Stomach (tissue), 9 donors: ENCODE data around the gene KIF21B. TPM values are rescaled to one million over a fixed set of nuclear protein-coding genes. Genes with fewer than 3 reads are reported as not detected.

Experiments used
- DNase-seq, 2 donors: peaks; one replicate each; pipeline versions ENCODE4 v3.0.0 to v3.0.0-alpha.2; 2013 to 2019
- H3K27ac ChIP-seq, 5 donors: fragments of 200-600 bp in 4 of 5; sonication (generic) in 4 of 5; one replicate each; pipeline ENCODE4 v1.5.1; 2013 to 2019; ENCODE audit warnings: mild to moderate bottlenecking in 1 of 5, moderate library complexity in 1 of 5
- H3K27me3 ChIP-seq, 3 donors: fragments of 200-600 bp; sonication (generic); one replicate each; pipeline ENCODE4 v1.5.1; 2017 to 2019; ENCODE audit warnings: mixed run types in 1 of 3
- H3K36me3 ChIP-seq, 4 donors: fragments of 200-600 bp; sonication (generic); 1 replicate in 3 of 4; 2 replicates in 1 of 4; pipeline ENCODE4 v1.5.1; 2016 to 2019
- H3K4me1 ChIP-seq, 4 donors: fragments of 200-600 bp; sonication (generic); one replicate each; pipeline ENCODE4 v1.5.1; 2016 to 2019
- H3K4me3 ChIP-seq, 4 donors: fragments of 200-600 bp; sonication (generic) in 3 of 4; one replicate each; pipeline ENCODE4 v1.5.1; 2016 to 2019; ENCODE audit warnings: mild to moderate bottlenecking in 1 of 4
- H3K9me3 ChIP-seq, 4 donors: fragments of 200-600 bp; sonication (generic); one replicate each; pipeline ENCODE4 v1.5.1; 2016 to 2019
- CTCF ChIP-seq, 7 experiments: fragments of 450-650 bp in 4 of 7; fragments of 200-600 bp in 3 of 7; sonication (generic) in 3 of 7; IDR thresholded peaks; one replicate each; pipeline ENCODE4 v1.5.1; 2016 to 2019; ENCODE audit warnings: antibody characterized with exemption in 7 of 7, control low read depth in 2 of 7, mild to moderate bottlenecking in 1 of 7
- EP300 ChIP-seq: sonication (generic); formaldehyde crosslinking; IDR thresholded peaks from one replicate; pipeline ENCODE4 v1.6.1; 2017; ENCODE audit warnings: antibody characterized with exemption
- POLR2A ChIP-seq, 4 donors: fragments of 450-650 bp; IDR thresholded peaks; one replicate each; pipeline ENCODE4 v1.6.1; 2016; ENCODE audit warnings: antibody characterized with exemption in 4 of 4, control low read depth in 2 of 4, mild to moderate bottlenecking in 1 of 4, moderate library complexity in 1 of 4
- POLR2AphosphoS5 ChIP-seq, 3 donors: sonication (generic); formaldehyde crosslinking; IDR thresholded peaks; one replicate each; pipeline ENCODE4 v1.6.1; 2016; ENCODE audit warnings: antibody characterized with exemption in 3 of 3
- whole genome bisulfite sequencing, 5 donors: extraction: QIAGEN DNeasy Blood & Tissue Kit in 3 of 5; methylation state at CpG; one replicate each; pipeline versions ENCODE4 v1.1.5 to v1.1.7; 2013 to 2018; 5-methylcytosine and 5-hydroxymethylcytosine counted together
- intact Hi-C: fragments of 100-400 bp; cut with DNase I; formaldehyde crosslinking; loops from one replicate; pipeline ENCODE4 v1.15.1; 2023; ENCODE audit warnings: low total_unique reads
- polyA plus RNA-seq, 3 donors: library from polyadenylated mRNA; stranded (reverse); fragments of 200-250 nt; gene quantifications; one replicate each; pipeline ENCODE4 v1.2.3, GENCODE V29; 2013
- total RNA-seq, 5 donors: library from RNA; depleted of rRNA; stranded (reverse); fragments of >200 nt; gene quantifications; one replicate each; pipeline versions ENCODE4 v1.1.0 to v1.2.3, GENCODE V29; 2014 to 2016
- donor health status: healthy with polysubstance abuse.
- donor health status: Bipolar disorder and iron deficiency.
- donor health status: healthy.

Gene KIF21B
- total and polyA plus RNA-seq, 8 donors = 0.30 to 8.8 (median 2.4) TPM

- H3K27ac ChIP-seq = no peak overlapping the region
- intact Hi-C loops = loop anchor here (5.0 to 10.0 kb wide), 3 partner anchors 71 to 254 kb away; partner anchors contain the start of gene CACNA1S
- H3K27me3 ChIP-seq = no peaks in the 10 kb centered on the region
- TF ChIP-seq EP300 = no peak
- TF ChIP-seq CTCF (IDR thresholded peaks at IDR 0.05) = no peak
- TF ChIP-seq POLR2AphosphoS5 (IDR thresholded peaks at IDR 0.05) = no peak
- no peak for TF ChIP-seq POLR2A (IDR thresholded peaks at IDR 0.05)
- peaks cover 0 to 17% (median 13%) of the 10 kb centered on the region in 4 donors for H3K4me1 ChIP-seq
- no peaks in the 10 kb centered on the region for H3K9me3 ChIP-seq
- DNase-seq = no peak
- no peak overlapping the region for H3K4me3 ChIP-seq
- 79 to 91% (median 88%) methylated on average over 10 to 14 of the region's 14 CpGs for WGBS, 5 donors
- H3K36me3 ChIP-seq = peaks cover 0 to 8% (median 3%) of the 10 kb centered on the region in 4 donors
Observed at GRCh38 chr1:200970771-200971427, 52.6 kb downstream of the KIF21B start.

GRCh38 chr1:200969726-200970561 lies 53.6 kb downstream of the KIF21B start:
- intact Hi-C loops = loop anchor here (5.0 to 10.0 kb wide), 3 partner anchors 72 to 255 kb away; partner anchors contain the start of gene CACNA1S
- no peak overlapping the region for H3K27ac ChIP-seq
- TF ChIP-seq POLR2AphosphoS5 (IDR thresholded peaks at IDR 0.05) (no peak), POLR2A (IDR thresholded peaks at IDR 0.05) (no peak), EP300 (no peak), CTCF (IDR thresholded peaks at IDR 0.05) (no peak)
- WGBS, 5 donors = 45 to 63% (median 53%) methylated on average over 9 to 11 of the region's 11 CpGs
- DNase-seq = peak; percentile 31 to 57
- peaks cover 0 to 6% (median 0%) of the 10 kb centered on the region in 4 donors for H3K36me3 ChIP-seq
- no peaks in the 10 kb centered on the region for H3K27me3 ChIP-seq
- no peaks in the 10 kb centered on the region for H3K9me3 ChIP-seq
- no peak overlapping the region for H3K4me3 ChIP-seq
- H3K4me1 ChIP-seq = peaks cover 0 to 17% (median 13%) of the 10 kb centered on the region in 4 donors

GRCh38 chr1:200968469-200969410 lies 54.8 kb downstream of the KIF21B start:
- DNase-seq = no peak
- Histone ChIP-seq H3K9me3 (no peaks in the 10 kb centered on the region), H3K27me3 (no peaks in the 10 kb centered on the region), H3K36me3 (no peaks in the 10 kb centered on the region), H3K27ac (no peak overlapping the region), H3K4me1 (peaks cover 0 to 17% (median 13%) of the 10 kb centered on the region in 4 donors), H3K4me3 (no peak overlapping the region)
- intact Hi-C loops = no loop called here
- TF ChIP-seq CTCF (IDR thresholded peaks at IDR 0.05) (no peak), POLR2AphosphoS5 (IDR thresholded peaks at IDR 0.05) (no peak), POLR2A (IDR thresholded peaks at IDR 0.05) (no peak), EP300 (no peak)
- WGBS, 5 donors = 91 to 96% (median 95%) methylated on average over 12 to 13 of the region's 13 CpGs
